ENCODE data around the gene ALG10. TPM values are rescaled to one million over a fixed set of nuclear protein-coding genes. Genes with fewer than 3 reads are reported as not detected.
"Not testable (repeated sequence)": the region's sequence is repeated elsewhere in the genome, so short reads cannot be mapped to it uniquely, and the experiment has no call there.

The ALG10 gene
- total RNA-seq, 1 donor from 2014 or later = 13.7 TPM

DNA sequence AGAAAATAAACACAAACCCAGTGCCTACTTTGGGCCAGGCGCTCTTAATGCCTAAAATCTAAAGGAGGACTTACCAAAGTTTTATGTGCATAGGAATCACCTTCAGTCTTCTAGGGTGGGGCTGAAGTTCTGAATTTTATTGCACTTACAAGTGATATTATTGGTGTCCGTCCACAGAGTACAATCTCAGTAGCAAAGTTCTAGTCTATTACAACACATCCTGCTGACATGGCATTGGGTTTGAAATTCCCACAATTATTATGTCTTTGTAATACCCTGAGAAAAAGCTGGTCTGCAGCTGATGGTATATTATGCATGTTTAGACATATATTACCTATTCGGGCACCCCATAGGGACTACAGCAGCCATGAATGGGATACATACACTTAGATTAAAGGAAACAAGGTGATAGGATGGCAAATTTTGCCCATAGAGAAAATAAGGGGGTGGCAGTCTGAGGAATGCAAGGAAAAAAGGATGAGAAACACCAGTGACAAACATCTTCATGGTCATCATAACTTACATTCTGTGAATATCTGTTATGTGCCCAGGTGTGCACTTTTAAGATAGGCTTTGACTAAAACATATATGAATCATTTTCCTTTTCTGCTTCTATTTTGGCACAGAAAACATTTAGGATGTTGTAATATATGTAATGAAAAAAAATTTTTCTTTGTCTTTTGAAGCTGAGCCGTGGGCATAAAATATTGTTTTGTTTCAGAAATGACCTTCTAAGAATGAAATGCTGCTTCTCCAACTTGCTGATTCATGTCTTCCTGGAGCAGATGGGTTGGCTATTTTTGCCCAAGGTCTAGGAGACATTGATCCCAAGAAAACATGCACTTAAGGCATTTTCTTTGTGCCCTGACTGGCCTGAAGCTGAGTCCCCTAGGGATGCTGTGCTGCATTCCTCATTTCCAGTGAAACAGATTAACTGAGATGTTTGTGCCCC, 27.2 kb upstream of the ALG10 start:
- no peak for DNase-seq (ENCODE audit: low spot score in 2 of 2, unreplicated experiment in 2 of 2)

DNA sequence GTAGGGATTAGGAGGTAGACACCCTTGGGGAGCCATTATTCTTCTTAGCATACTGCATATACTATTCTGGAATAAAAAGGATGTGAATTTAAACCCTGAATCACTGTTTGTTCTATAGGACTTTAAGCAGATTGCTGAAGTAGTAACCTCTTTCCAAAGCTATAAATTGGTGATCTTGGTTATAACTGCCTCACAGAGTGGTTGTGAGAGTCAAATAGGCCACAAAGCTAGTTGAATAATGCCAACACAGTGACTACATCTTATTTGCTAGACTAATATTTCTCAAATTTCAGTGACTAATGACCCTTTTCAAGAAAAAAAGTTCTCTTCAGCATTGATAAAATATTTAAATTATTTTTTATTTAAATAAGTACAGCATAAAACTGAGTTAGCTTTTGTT, 13.5 kb upstream of the ALG10 start:
- not testable (repeated sequence) for H3K4me3 Mint-ChIP-seq; DNase-seq (ENCODE audit: low spot score in 2 of 2, unreplicated experiment in 2 of 2); H3K4me1 Mint-ChIP-seq; H3K27me3 Mint-ChIP-seq (ENCODE audit: low read depth); H3K36me3 Mint-ChIP-seq; H3K27ac Mint-ChIP-seq
- peaks cover 15% of the 10 kb centered on the region for H3K9me3 Mint-ChIP-seq

More for the DNA sequence above, 27.2 kb upstream of the ALG10 start:
- H3K4me3 Mint-ChIP-seq = no peak overlapping the region
- H3K27ac Mint-ChIP-seq = no peak overlapping the region
- H3K36me3 Mint-ChIP-seq = no peaks in the 10 kb centered on the region
- TF ChIP-seq, protein P1, sequence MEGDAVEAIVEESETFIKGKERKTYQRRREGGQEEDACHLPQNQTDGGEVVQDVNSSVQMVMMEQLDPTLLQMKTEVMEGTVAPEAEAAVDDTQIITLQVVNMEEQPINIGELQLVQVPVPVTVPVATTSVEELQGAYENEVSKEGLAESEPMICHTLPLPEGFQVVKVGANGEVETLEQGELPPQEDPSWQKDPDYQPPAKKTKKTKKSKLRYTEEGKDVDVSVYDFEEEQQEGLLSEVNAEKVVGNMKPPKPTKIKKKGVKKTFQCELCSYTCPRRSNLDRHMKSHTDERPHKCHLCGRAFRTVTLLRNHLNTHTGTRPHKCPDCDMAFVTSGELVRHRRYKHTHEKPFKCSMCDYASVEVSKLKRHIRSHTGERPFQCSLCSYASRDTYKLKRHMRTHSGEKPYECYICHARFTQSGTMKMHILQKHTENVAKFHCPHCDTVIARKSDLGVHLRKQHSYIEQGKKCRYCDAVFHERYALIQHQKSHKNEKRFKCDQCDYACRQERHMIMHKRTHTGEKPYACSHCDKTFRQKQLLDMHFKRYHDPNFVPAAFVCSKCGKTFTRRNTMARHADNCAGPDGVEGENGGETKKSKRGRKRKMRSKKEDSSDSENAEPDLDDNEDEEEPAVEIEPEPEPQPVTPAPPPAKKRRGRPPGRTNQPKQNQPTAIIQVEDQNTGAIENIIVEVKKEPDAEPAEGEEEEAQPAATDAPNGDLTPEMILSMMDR (IDR thresholded peaks at IDR 0.05; ENCODE audit: unreplicated experiment) = no peak
- no peaks in the 10 kb centered on the region for H3K9me3 Mint-ChIP-seq
- no peaks in the 10 kb centered on the region for H3K4me1 Mint-ChIP-seq
- peaks cover 33% of the 10 kb centered on the region for H3K27me3 Mint-ChIP-seq (ENCODE audit: low read depth)

DNA sequence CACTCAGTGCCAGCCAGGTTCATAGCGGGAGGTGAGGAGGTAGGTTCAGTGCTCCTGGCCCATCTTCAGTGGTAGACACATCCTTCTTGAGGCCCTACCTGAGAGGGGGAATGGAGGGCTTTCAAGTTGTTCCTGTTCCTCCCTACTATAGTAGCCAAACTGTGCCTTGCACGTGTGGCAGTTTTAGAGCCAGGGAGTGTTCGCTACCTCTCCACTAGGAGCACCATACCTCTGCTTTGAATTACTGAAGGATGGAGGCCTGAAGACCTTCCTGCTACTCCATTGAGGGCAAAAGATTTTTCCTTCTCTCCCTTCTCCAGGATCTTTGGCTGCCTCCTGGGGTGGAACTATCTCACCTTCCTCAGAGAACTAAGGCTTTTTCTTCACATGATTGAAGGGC, 5.9 kb upstream of the ALG10 start:
- DNase-seq (ENCODE audit: low spot score in 2 of 2, unreplicated experiment in 2 of 2) = no peak
- no peaks in the 10 kb centered on the region for H3K27me3 Mint-ChIP-seq (ENCODE audit: low read depth)
- H3K9me3 Mint-ChIP-seq = peaks cover 5% of the 10 kb centered on the region
- no peaks in the 10 kb centered on the region for H3K36me3 Mint-ChIP-seq
- no peak overlapping the region for H3K4me3 Mint-ChIP-seq
- TF ChIP-seq, protein P1 (IDR thresholded peaks at IDR 0.05; ENCODE audit: unreplicated experiment) = no peak
- peaks cover 7% of the 10 kb centered on the region for H3K4me1 Mint-ChIP-seq
- H3K27ac Mint-ChIP-seq = no peak overlapping the region

DNA sequence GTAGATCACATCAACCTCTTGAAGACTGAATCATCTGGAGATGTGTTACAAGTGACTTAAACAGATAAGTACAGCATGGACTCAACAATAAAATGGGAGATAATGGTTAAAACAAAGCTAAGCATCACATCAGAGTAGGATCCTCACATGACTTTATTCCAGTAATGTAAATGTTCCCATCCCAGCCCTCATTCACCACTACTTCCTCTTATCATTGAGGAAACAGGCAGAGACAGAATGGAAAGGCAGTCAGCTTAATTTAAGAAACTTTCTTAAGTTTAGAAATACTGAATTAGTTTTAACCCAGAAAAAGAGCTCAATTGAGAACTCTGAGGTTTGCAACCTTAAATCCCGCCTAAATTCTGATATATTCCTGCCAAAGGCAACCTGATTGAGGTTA, 1.2 kb upstream of the ALG10 start:
- H3K27ac Mint-ChIP-seq = peak overlapping the region; percentile 68
- TF ChIP-seq, protein P1 (IDR thresholded peaks at IDR 0.05; ENCODE audit: unreplicated experiment) = no peak
- H3K4me1 Mint-ChIP-seq = peaks cover 26% of the 10 kb centered on the region
- DNase-seq (ENCODE audit: low spot score in 2 of 2, unreplicated experiment in 2 of 2) = no peak
- peak overlapping the region; percentile 35 for H3K4me3 Mint-ChIP-seq
- peaks cover 2% of the 10 kb centered on the region for H3K9me3 Mint-ChIP-seq
- no peaks in the 10 kb centered on the region for H3K36me3 Mint-ChIP-seq
- no peaks in the 10 kb centered on the region for H3K27me3 Mint-ChIP-seq (ENCODE audit: low read depth)

DNA sequence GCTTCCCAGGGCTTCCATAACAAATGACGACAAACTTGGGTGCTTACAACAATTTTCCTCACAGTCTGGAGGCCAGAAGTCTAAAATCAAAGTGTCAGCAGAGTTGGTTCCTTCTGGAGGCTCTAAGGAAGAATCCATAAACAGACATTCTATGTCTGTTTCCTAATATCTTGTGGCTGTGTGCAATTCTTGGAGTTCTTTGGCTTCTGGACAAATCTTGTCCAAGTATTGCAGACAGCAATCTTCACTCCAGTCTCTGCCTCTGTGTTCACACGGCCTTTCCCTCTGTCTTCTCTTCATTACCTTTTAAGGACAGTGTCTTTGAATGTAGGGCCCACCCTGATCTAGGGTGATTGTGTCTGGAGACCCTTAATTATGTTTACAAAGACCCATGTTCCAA, 5.4 kb downstream of the ALG10 start:
- not testable (repeated sequence) for H3K36me3 Mint-ChIP-seq; H3K4me3 Mint-ChIP-seq; H3K9me3 Mint-ChIP-seq; H3K27me3 Mint-ChIP-seq (ENCODE audit: low read depth); DNase-seq (ENCODE audit: low spot score in 2 of 2, unreplicated experiment in 2 of 2); H3K27ac Mint-ChIP-seq
- peaks cover 12% of the 10 kb centered on the region for H3K4me1 Mint-ChIP-seq

DNA sequence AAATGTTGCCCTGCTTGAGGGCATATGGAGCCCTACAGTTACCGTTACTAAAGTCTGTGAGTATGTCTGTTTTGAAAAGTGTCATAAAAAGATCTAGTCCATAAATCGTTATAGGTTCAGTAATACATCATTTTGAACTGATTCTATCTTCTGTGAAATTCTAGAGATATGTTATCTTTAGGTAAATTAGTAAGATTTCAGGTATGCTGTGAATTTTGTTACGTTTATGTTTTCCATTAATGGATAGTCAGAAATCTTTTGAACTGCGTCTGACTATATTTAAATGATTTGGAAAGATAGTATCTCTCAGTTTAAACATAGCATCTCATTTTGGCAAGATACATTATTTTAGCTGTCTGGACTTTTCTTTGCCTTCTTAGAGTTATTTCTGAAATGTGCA, 8.3 kb downstream of the ALG10 start:
- H3K4me1 Mint-ChIP-seq = no peaks in the 10 kb centered on the region
- no peak overlapping the region for H3K27ac Mint-ChIP-seq
- TF ChIP-seq, protein P1 (IDR thresholded peaks at IDR 0.05; ENCODE audit: unreplicated experiment) = no peak
- no peaks in the 10 kb centered on the region for H3K9me3 Mint-ChIP-seq
- no peak overlapping the region for H3K4me3 Mint-ChIP-seq
- no peaks in the 10 kb centered on the region for H3K27me3 Mint-ChIP-seq (ENCODE audit: low read depth)
- H3K36me3 Mint-ChIP-seq = peaks cover 9% of the 10 kb centered on the region
- DNase-seq (ENCODE audit: low spot score in 2 of 2, unreplicated experiment in 2 of 2) = no peak

Measured in mesothelial cell of epicardium (in vitro differentiated cells).